Measurements from ENCODE around the gene CLIC5. TPM values are rescaled to one million over a fixed set of nuclear protein-coding genes. Genes with fewer than 3 reads are reported as not detected.
A peak's percentile ranks its signal among the peaks of the same experiment; 100 is the strongest.

CLIC5 gene
- total RNA-seq, 1 donor from 2014 or later = 10.9 TPM

DNA sequence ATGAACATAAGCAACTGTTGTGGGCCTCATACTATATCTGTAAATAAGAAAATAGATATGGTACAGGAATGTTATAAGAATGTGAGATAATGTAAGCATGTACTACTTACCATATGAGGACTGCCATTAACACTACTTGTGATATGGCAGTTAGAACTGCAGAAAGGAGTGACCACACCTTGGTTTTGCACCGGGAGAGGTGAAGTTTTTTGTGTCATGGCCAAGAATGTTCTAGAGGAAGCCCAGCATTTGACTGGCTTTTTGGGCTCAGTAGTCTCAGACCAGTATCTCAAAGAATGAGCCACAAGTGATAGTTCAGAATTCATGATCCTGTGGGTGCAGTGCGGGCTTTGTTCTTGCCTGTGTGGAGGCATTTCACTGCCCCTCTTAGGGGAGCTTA is 123.5 kb downstream of the CLIC5 start:
- H3K4me1 Mint-ChIP-seq (ENCODE audit: unreplicated experiment) = peaks cover 7% of the 10 kb centered on the region
- no peak overlapping the region for H3K27ac Mint-ChIP-seq (ENCODE audit: unreplicated experiment)
- TF ChIP-seq, protein P1, sequence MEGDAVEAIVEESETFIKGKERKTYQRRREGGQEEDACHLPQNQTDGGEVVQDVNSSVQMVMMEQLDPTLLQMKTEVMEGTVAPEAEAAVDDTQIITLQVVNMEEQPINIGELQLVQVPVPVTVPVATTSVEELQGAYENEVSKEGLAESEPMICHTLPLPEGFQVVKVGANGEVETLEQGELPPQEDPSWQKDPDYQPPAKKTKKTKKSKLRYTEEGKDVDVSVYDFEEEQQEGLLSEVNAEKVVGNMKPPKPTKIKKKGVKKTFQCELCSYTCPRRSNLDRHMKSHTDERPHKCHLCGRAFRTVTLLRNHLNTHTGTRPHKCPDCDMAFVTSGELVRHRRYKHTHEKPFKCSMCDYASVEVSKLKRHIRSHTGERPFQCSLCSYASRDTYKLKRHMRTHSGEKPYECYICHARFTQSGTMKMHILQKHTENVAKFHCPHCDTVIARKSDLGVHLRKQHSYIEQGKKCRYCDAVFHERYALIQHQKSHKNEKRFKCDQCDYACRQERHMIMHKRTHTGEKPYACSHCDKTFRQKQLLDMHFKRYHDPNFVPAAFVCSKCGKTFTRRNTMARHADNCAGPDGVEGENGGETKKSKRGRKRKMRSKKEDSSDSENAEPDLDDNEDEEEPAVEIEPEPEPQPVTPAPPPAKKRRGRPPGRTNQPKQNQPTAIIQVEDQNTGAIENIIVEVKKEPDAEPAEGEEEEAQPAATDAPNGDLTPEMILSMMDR (IDR thresholded peaks at IDR 0.05; ENCODE audit: unreplicated experiment) = no peak
- H3K27me3 Mint-ChIP-seq (ENCODE audit: unreplicated experiment) = no peaks in the 10 kb centered on the region
- H3K36me3 Mint-ChIP-seq (ENCODE audit: low read depth, unreplicated experiment) = no peaks in the 10 kb centered on the region
- no peak overlapping the region for H3K4me3 Mint-ChIP-seq (ENCODE audit: unreplicated experiment)
- H3K9me3 Mint-ChIP-seq (ENCODE audit: unreplicated experiment) = no peaks in the 10 kb centered on the region
- DNase-seq (ENCODE audit: low spot score) = no peak

GRCh38 chr6:45886776-45887175 is 128.9 kb downstream of the CLIC5 start:
- no peaks in the 10 kb centered on the region for H3K9me3 Mint-ChIP-seq (ENCODE audit: unreplicated experiment)
- no peak overlapping the region for H3K27ac Mint-ChIP-seq (ENCODE audit: unreplicated experiment)
- TF ChIP-seq, protein P1 (IDR thresholded peaks at IDR 0.05; ENCODE audit: unreplicated experiment) = no peak
- no peaks in the 10 kb centered on the region for H3K27me3 Mint-ChIP-seq (ENCODE audit: unreplicated experiment)
- peaks cover 7% of the 10 kb centered on the region for H3K4me1 Mint-ChIP-seq (ENCODE audit: unreplicated experiment)
- peak; percentile 9 for DNase-seq (ENCODE audit: low spot score)
- no peak overlapping the region for H3K4me3 Mint-ChIP-seq (ENCODE audit: unreplicated experiment)
- no peaks in the 10 kb centered on the region for H3K36me3 Mint-ChIP-seq (ENCODE audit: low read depth, unreplicated experiment)

DNA sequence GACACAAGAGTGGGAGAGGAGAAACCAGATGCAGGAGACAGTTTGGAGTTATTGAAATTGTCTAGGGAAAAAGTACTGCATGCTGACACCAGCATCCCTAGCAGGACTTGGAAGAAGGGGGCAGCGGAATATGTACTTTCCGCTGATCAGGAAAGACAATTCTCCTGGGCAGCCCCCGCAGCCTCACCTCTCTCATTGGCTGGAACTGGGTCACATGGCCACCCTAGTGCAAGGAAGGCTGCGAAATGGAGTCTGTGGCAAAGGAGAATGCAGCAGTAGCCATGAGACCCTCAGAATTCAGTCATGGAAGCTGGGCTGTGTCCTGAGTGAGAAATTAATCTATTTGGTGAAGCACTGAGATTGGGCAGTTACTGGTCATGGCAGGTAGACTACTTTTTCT is 131.3 kb downstream of the CLIC5 start:
- no peaks in the 10 kb centered on the region for H3K36me3 Mint-ChIP-seq (ENCODE audit: low read depth, unreplicated experiment)
- H3K4me3 Mint-ChIP-seq (ENCODE audit: unreplicated experiment) = no peak overlapping the region
- peaks cover 4% of the 10 kb centered on the region for H3K4me1 Mint-ChIP-seq (ENCODE audit: unreplicated experiment)
- TF ChIP-seq, protein P1 (IDR thresholded peaks at IDR 0.05; ENCODE audit: unreplicated experiment) = no peak
- H3K27me3 Mint-ChIP-seq (ENCODE audit: unreplicated experiment) = no peaks in the 10 kb centered on the region
- DNase-seq (ENCODE audit: low spot score) = no peak
- H3K9me3 Mint-ChIP-seq (ENCODE audit: unreplicated experiment) = no peaks in the 10 kb centered on the region
- no peak overlapping the region for H3K27ac Mint-ChIP-seq (ENCODE audit: unreplicated experiment)

GRCh38 chr6:45882671-45883070 is 133.0 kb downstream of the CLIC5 start:
- Mint-ChIP-seq H3K4me1 (ENCODE audit: unreplicated experiment) (peaks cover 1% of the 10 kb centered on the region), H3K27me3 (ENCODE audit: unreplicated experiment) (no peaks in the 10 kb centered on the region), H3K9me3 (ENCODE audit: unreplicated experiment) (no peaks in the 10 kb centered on the region), H3K27ac (ENCODE audit: unreplicated experiment) (no peak overlapping the region), H3K36me3 (ENCODE audit: low read depth, unreplicated experiment) (no peaks in the 10 kb centered on the region), H3K4me3 (ENCODE audit: unreplicated experiment) (no peak overlapping the region)
- TF ChIP-seq, protein P1 (IDR thresholded peaks at IDR 0.05; ENCODE audit: unreplicated experiment) = no peak
- no peak for DNase-seq (ENCODE audit: low spot score)

DNA sequence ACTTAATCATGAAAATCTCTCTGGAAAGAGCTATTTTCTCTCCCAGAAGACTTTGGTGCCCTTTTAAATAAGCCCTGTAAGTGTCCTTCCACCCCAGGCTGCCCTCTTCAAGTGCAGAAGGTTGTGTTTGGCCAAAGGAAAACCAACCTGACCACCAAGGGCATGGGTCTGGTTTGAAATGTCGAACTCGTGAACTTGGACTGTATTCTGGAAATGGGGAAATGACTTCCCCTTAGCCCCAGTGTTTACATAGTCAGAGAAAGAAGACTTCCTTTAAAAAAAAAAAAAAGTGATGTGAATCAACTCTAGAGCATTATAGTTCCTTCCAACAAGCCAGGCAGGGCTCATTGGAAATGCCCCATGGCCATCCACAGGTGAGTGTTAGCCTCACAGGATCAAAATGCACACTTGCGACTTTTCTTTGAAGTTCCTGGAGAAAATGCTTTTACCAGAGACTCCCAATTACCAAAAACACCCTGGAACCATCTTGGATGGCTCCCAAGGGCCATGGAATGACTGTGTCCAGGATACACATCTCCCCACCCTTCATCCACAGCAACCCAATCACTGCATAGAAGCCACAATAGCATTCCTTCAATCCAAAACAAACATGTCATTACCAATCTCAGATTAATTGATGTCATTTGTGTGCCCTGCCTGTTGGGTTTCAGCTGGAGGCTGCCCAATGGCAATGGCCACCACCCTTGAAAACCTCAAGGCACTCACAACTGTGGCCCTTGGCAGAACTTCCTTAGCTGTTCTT is 133.8 kb downstream of the CLIC5 start:
- Mint-ChIP-seq H3K36me3 (ENCODE audit: low read depth, unreplicated experiment) (no peaks in the 10 kb centered on the region), H3K27me3 (ENCODE audit: unreplicated experiment) (no peaks in the 10 kb centered on the region), H3K4me1 (ENCODE audit: unreplicated experiment) (no peaks in the 10 kb centered on the region), H3K4me3 (ENCODE audit: unreplicated experiment) (no peak overlapping the region), H3K27ac (ENCODE audit: unreplicated experiment) (no peak overlapping the region), H3K9me3 (ENCODE audit: unreplicated experiment) (no peaks in the 10 kb centered on the region)
- DNase-seq (ENCODE audit: low spot score) = no peak
- TF ChIP-seq, protein P1 (IDR thresholded peaks at IDR 0.05; ENCODE audit: unreplicated experiment) = no peak

Measured in endothelial cell (in vitro differentiated cells).